Cardiac septum (tissue), 1 donor: ENCODE data around the gene WASHC3. TPM values are rescaled to one million over a fixed set of nuclear protein-coding genes. Genes with fewer than 3 reads are reported as not detected.

Experiments
- DNase-seq: peaks from one replicate; pipeline ENCODE4 v3.0.0-alpha.2; 2020; ENCODE audit warnings: low spot score
- intact Hi-C: fragments of 100-400 bp; cut with DNase I; formaldehyde crosslinking; loops from one replicate; pipeline ENCODE4 v1.14.0; 2022
- total RNA-seq: library from RNA; stranded (reverse); fragmentation: NEBNext Ultra II Directional; extraction: Animal tissue kit (Norgen Biotek cat#: 25700); gene quantifications from one replicate; pipeline ENCODE4 v1.2.1, GENCODE V29; 2021
- donor health status: DM: no; HTN: no; CAD: no.

WASHC3 gene
- total RNA-seq, 1 donor from 2014 or later: 38.5 TPM

- DNase-seq: no peak
- intact Hi-C loops: no loop called here
Measured at GRCh38 chr12:101997102-101997501, 64.7 kb downstream of the WASHC3 start.

GRCh38 chr12:101995684-101996083, 66.1 kb downstream of the WASHC3 start:
- no peak for DNase-seq
- intact Hi-C loops: no loop called here

GRCh38 chr12:101992091-101992490, 69.7 kb downstream of the WASHC3 start:
- no peak for DNase-seq
- intact Hi-C loops: no loop called here

GRCh38 chr12:101982307-101982706, 79.5 kb downstream of the WASHC3 start:
- DNase-seq: no peak
- intact Hi-C loops: no loop called here

- DNase-seq: no peak
- intact Hi-C loops: no loop called here
Measured at GRCh38 chr12:101981868-101982267, 79.9 kb downstream of the WASHC3 start.

- intact Hi-C loops: no loop called here
- no peak for DNase-seq
Measured at GRCh38 chr12:101968770-101969169, 93.0 kb downstream of the WASHC3 start.

- DNase-seq: no peak
- intact Hi-C loops: no loop called here
Measured at GRCh38 chr12:101967506-101967905, 94.3 kb downstream of the WASHC3 start.

GRCh38 chr12:101966496-101966895, 95.3 kb downstream of the WASHC3 start:
- DNase-seq: no peak
- intact Hi-C loops: no loop called here

- intact Hi-C loops: no loop called here
- DNase-seq: no peak
Measured at GRCh38 chr12:101963697-101964096, 98.1 kb downstream of the WASHC3 start.

Other genes starting within 250 kb of the WASHC3 start
- 47.9 TPM for gene GNPTAB, start 231.0 kb downstream of the WASHC3 start, total RNA-seq
- gene DRAM1, start 184.4 kb downstream of the WASHC3 start, total RNA-seq: 5.4 TPM
- 16.0 TPM for gene NUP37, start 58.1 kb upstream of the WASHC3 start, total RNA-seq
- 0.51 TPM for gene PARPBP, start 58.2 kb upstream of the WASHC3 start, total RNA-seq
- gene PMCH, start 135.8 kb upstream of the WASHC3 start, total RNA-seq: not detected